Osteocyte (in vitro differentiated cells): ENCODE data around the gene ADAMTS13. TPM values are rescaled to one million over a fixed set of nuclear protein-coding genes. Genes with fewer than 3 reads are reported as not detected.
"Not testable (repeated sequence)": the region's sequence is repeated elsewhere in the genome, so short reads cannot be mapped to it uniquely, and the experiment has no call there.

Experiments used
- DNase-seq: peaks from one replicate; pipeline ENCODE4 v3.0.0; 2021; ENCODE audit warnings: mixed read lengths; ENCODE audit not compliant: unreplicated experiment; ENCODE audit errors: extremely low spot score
- H3K27ac Mint-ChIP-seq: one replicate; pipeline ENCODE4 v1.8.0; 2021; ENCODE audit warnings: mild to moderate bottlenecking, mixed read lengths; ENCODE audit not compliant: unreplicated experiment
- H3K27me3 Mint-ChIP-seq: one replicate; pipeline ENCODE4 v1.8.0; 2021; ENCODE audit warnings: mixed read lengths; ENCODE audit not compliant: unreplicated experiment
- H3K36me3 Mint-ChIP-seq: one replicate; pipeline ENCODE4 v1.8.0; 2021; ENCODE audit warnings: mixed read lengths; ENCODE audit not compliant: unreplicated experiment
- H3K4me1 Mint-ChIP-seq: one replicate; pipeline ENCODE4 v1.8.0; 2021; ENCODE audit warnings: mixed read lengths; ENCODE audit not compliant: unreplicated experiment
- H3K4me3 Mint-ChIP-seq: one replicate; pipeline ENCODE4 v1.8.0; 2021; ENCODE audit warnings: mild to moderate bottlenecking, moderate library complexity, mixed read lengths; ENCODE audit not compliant: unreplicated experiment
- H3K9me3 Mint-ChIP-seq: one replicate; pipeline ENCODE4 v1.8.0; 2021; ENCODE audit warnings: mixed read lengths; ENCODE audit not compliant: unreplicated experiment
- CTCF ChIP-seq: fragments of 200-600 bp; sonication (generic); IDR thresholded peaks from 2 replicates; pipeline ENCODE4 v1.5.0; 2021; ENCODE audit warnings: antibody characterized with exemption, mild to moderate bottlenecking, moderate library complexity
- total RNA-seq: library from RNA; stranded (reverse); gene quantifications from 2 replicates; pipeline ENCODE4 v1.2.1, GENCODE V29; 2021

Gene ADAMTS13
- total RNA-seq, 1 donor from 2014 or later = 8.8 TPM

- Mint-ChIP-seq H3K4me3 (no peak overlapping the region), H3K27me3 (peaks cover 22% of the 10 kb centered on the region), H3K27ac (no peak overlapping the region), H3K9me3 (no peaks in the 10 kb centered on the region), H3K4me1 (no peaks in the 10 kb centered on the region), H3K36me3 (no peaks in the 10 kb centered on the region)
- no peak for TF ChIP-seq CTCF
- no peak for DNase-seq
Observed at GRCh38 chr9:133448487-133448972, 26.4 kb downstream of the ADAMTS13 start.

- Mint-ChIP-seq H3K4me1 (no peaks in the 10 kb centered on the region), H3K4me3 (no peak overlapping the region), H3K36me3 (no peaks in the 10 kb centered on the region), H3K27ac (no peak overlapping the region), H3K9me3 (no peaks in the 10 kb centered on the region), H3K27me3 (peaks cover 22% of the 10 kb centered on the region)
- no peak for DNase-seq
- no peak for TF ChIP-seq CTCF
Observed at GRCh38 chr9:133449760-133450159, 27.6 kb downstream of the ADAMTS13 start.

- H3K4me1 Mint-ChIP-seq, H3K4me3 Mint-ChIP-seq, H3K9me3 Mint-ChIP-seq, H3K27me3 Mint-ChIP-seq, DNase-seq, H3K36me3 Mint-ChIP-seq, H3K27ac Mint-ChIP-seq: not testable (repeated sequence)
Observed at GRCh38 chr9:133451865-133452264, 29.7 kb downstream of the ADAMTS13 start.

GRCh38 chr9:133452562-133452961, 30.4 kb downstream of the ADAMTS13 start:
- no peaks in the 10 kb centered on the region for H3K4me1 Mint-ChIP-seq
- H3K9me3 Mint-ChIP-seq = no peaks in the 10 kb centered on the region
- no peaks in the 10 kb centered on the region for H3K36me3 Mint-ChIP-seq
- H3K27me3 Mint-ChIP-seq = peaks cover 2% of the 10 kb centered on the region
- no peak overlapping the region for H3K4me3 Mint-ChIP-seq
- no peak overlapping the region for H3K27ac Mint-ChIP-seq
- no peak for TF ChIP-seq CTCF
- no peak for DNase-seq

GRCh38 chr9:133453651-133454050, 31.5 kb downstream of the ADAMTS13 start:
- no peak for DNase-seq
- Mint-ChIP-seq H3K27me3 (no peaks in the 10 kb centered on the region), H3K36me3 (no peaks in the 10 kb centered on the region), H3K27ac (no peak overlapping the region), H3K4me3 (no peak overlapping the region), H3K9me3 (no peaks in the 10 kb centered on the region), H3K4me1 (no peaks in the 10 kb centered on the region)
- no peak for TF ChIP-seq CTCF

GRCh38 chr9:133454325-133454724, 32.2 kb downstream of the ADAMTS13 start:
- Mint-ChIP-seq H3K4me3 (no peak overlapping the region), H3K27ac (no peak overlapping the region), H3K4me1 (peaks cover 3% of the 10 kb centered on the region), H3K27me3 (no peaks in the 10 kb centered on the region), H3K9me3 (no peaks in the 10 kb centered on the region), H3K36me3 (no peaks in the 10 kb centered on the region)
- DNase-seq = no peak
- no peak for TF ChIP-seq CTCF
